HCT116 (cell line): ENCODE data around the gene NPR3. TPM values are rescaled to one million over a fixed set of nuclear protein-coding genes. Genes with fewer than 3 reads are reported as not detected.

Experiments used
- ATAC-seq: fragments of 200-7000 bp; cut with Tn5 transposase; 2 replicates; pipeline ENCODE4 v1.9.1; 2020; ENCODE audit warnings: mild to moderate bottlenecking, moderate library complexity
- BruUV-seq: library from RNA; stranded (reverse); fragments of 400-500 nt; replicated peaks from 2 replicates; lab custom pipeline; 2021; lab: Mats Ljungman, UMichigan
- CTCF ChIA-PET: fragments of 300-600 bp; sonication (Branson Sonifier 250); formaldehyde crosslinking; loops from one replicate; lab custom pipeline; 2021; ENCODE audit warnings: antibody characterized with exemption; lab: Charles Lee
- POLR2A ChIA-PET: fragments of 300-600, 350-600 bp; sonication (Branson Sonifier 250); formaldehyde crosslinking; loops from one replicate; lab custom pipeline; 2021; ENCODE audit warnings: antibody characterized with exemption; lab: Charles Lee
- RAD21 ChIA-PET, 2 experiments: fragments of 300-600 bp; sonication (Branson Sonifier 250); formaldehyde crosslinking; loops; one replicate each; lab custom pipeline; 2023; ENCODE audit warnings: low total read pairs in 2 of 2; ENCODE audit not compliant: uncharacterized antibody in 2 of 2, unreplicated experiment in 2 of 2, low non-redundant PET in 1 of 2; lab: Charles Lee
- DNase-seq: peaks from one replicate; pipeline ENCODE4 v3.0.0-alpha.2; 2010; ENCODE audit warnings: low read depth, low spot score
- H2AFZ ChIP-seq: fragments of 200-600 bp; shearing (Covaris generic), sonication (generic); 2 replicates; pipeline ENCODE4 v1.6.1; 2017; ENCODE audit warnings: low read depth, mixed run types, mixed read lengths, antibody characterized with exemption, low read length; ENCODE audit not compliant: poor library complexity, severe bottlenecking
- H3K27ac ChIP-seq: 2 replicates; pipeline ENCODE4 v1.5.1; 2012; ENCODE audit warnings: low read depth, low read length
- H3K27me3 ChIP-seq: fragments of 200-600 bp; sonication (generic); 2 replicates; pipeline ENCODE4 v1.6.1; 2016; ENCODE audit warnings: mixed run types, low read length, mixed read lengths; ENCODE audit not compliant: insufficient read depth
- H3K36me3 ChIP-seq, 2 experiments: fragments of 200-500 bp in 1 of 2; fragments of 200-600 bp in 1 of 2; sonication (Bioruptor generic) in 1 of 2; sonication (generic) in 1 of 2; 2 replicates each; pipeline versions ENCODE4 v1.5.1 to v1.6.1; 2014 to 2016; ENCODE audit warnings: low read length in 2 of 2, inconsistent platforms in 1 of 2, mixed read lengths in 1 of 2, mixed run types in 1 of 2; ENCODE audit not compliant: insufficient read depth in 2 of 2, control insufficient read depth in 1 of 2
- H3K4me1 ChIP-seq, 2 experiments: fragments of 200-600 bp in 1 of 2; sonication (generic) in 1 of 2; 2 replicates each; pipeline versions ENCODE4 v1.5.1 to v1.6.1; 2012 to 2017; ENCODE audit warnings: low read length in 2 of 2, inconsistent platforms in 1 of 2, mild to moderate bottlenecking in 1 of 2, mixed read lengths in 1 of 2, mixed run types in 1 of 2, moderate library complexity in 1 of 2; ENCODE audit not compliant: insufficient read depth in 2 of 2, control insufficient read depth in 1 of 2
- H3K4me2 ChIP-seq: fragments of 200-600 bp; sonication (generic); 2 replicates; pipeline ENCODE4 v1.6.1; 2017; ENCODE audit warnings: mixed run types, low read length, mixed read lengths
- H3K4me3 ChIP-seq, 2 experiments: fragments of 200-600 bp in 1 of 2; sonication (generic) in 1 of 2; replicated peaks in 1 of 2; 2 replicates each; pipeline ENCODE4 v1.5.1; 2011 to 2016; ENCODE audit warnings: low read length in 2 of 2, control low read depth in 1 of 2, low read depth in 1 of 2, mild to moderate bottlenecking in 1 of 2, mixed read lengths in 1 of 2, mixed run types in 1 of 2
- H3K79me2 ChIP-seq: fragments of 200-600 bp; sonication (generic); 2 replicates; pipeline ENCODE4 v1.6.1; 2017; ENCODE audit warnings: mild to moderate bottlenecking, mixed run types, low read length, moderate library complexity, mixed read lengths; ENCODE audit not compliant: insufficient read depth
- H3K9ac ChIP-seq: fragments of 200-600 bp; sonication (generic); 2 replicates; pipeline ENCODE4 v1.6.1; 2016; ENCODE audit warnings: low read length, mixed read lengths
- H3K9me2 ChIP-seq: fragments of 200-600 bp; sonication (generic), shearing (Covaris generic); 2 replicates; pipeline ENCODE4 v1.6.1; 2017; ENCODE audit warnings: mixed run types, mild to moderate bottlenecking, moderate library complexity; ENCODE audit not compliant: insufficient read depth
- H3K9me3 ChIP-seq, 2 experiments: fragments of 200-500 bp in 1 of 2; fragments of 200-600 bp in 1 of 2; sonication (Bioruptor generic) in 1 of 2; sonication (generic) in 1 of 2; 2 replicates each; pipeline ENCODE4 v1.6.1; 2014 to 2017; ENCODE audit warnings: low read length in 2 of 2, mixed read lengths in 2 of 2, inconsistent platforms in 1 of 2, low read depth in 1 of 2, mild to moderate bottlenecking in 1 of 2, mixed run types in 1 of 2, moderate library complexity in 1 of 2; ENCODE audit not compliant: control insufficient read depth in 1 of 2, insufficient read depth in 1 of 2
- H4K20me1 ChIP-seq: fragments of 200-600 bp; sonication (generic), shearing (Covaris generic); 2 replicates; pipeline ENCODE4 v1.6.1; 2017; ENCODE audit warnings: mixed run types, mild to moderate bottlenecking, moderate library complexity; ENCODE audit not compliant: insufficient read depth
- EZH2 ChIP-seq: fragments of 200-600 bp; sonication (generic); IDR thresholded peaks from 2 replicates; pipeline ENCODE4 v1.6.1; 2017; ENCODE audit warnings: antibody characterized with exemption, mixed run types
- EZH2phosphoT487 ChIP-seq: fragments of 200-600 bp; IDR thresholded peaks from 2 replicates; pipeline ENCODE4 v1.6.1; 2018; ENCODE audit warnings: antibody characterized with exemption, borderline replicate concordance
- MAX ChIP-seq: IDR thresholded peaks from 2 replicates; pipeline ENCODE4 v1.6.1; 2012
- POLR2A ChIP-seq: IDR thresholded peaks from 2 replicates; pipeline ENCODE4 v1.7.0; 2011; ENCODE audit warnings: borderline replicate concordance; ENCODE audit not compliant: insufficient read depth, insufficient read length; ENCODE audit errors: extremely low read depth
- SIN3A ChIP-seq: IDR thresholded peaks from 2 replicates; pipeline ENCODE4 v1.6.1; 2012; ENCODE audit warnings: low read depth
- YY1 ChIP-seq: IDR thresholded peaks from 2 replicates; pipeline ENCODE4 v1.6.1; 2011; ENCODE audit warnings: low read length, low read depth, moderate library complexity, mild to moderate bottlenecking; ENCODE audit not compliant: insufficient replicate concordance; ENCODE audit errors: extremely low read depth
- ZFX ChIP-seq: fragments of 450-650 bp; IDR thresholded peaks from 2 replicates; pipeline ENCODE4 v1.6.1; 2017
- ZNF274 ChIP-seq: fragments of 200-500 bp; sonication (Bioruptor generic); IDR thresholded peaks from 2 replicates; pipeline ENCODE4 v1.6.1; 2014; ENCODE audit warnings: mild to moderate bottlenecking, low read depth, low read length, inconsistent platforms
- intact Hi-C: fragments of 100-400 bp; cut with micrococcal nuclease; formaldehyde crosslinking; loops from 2 replicates; pipeline ENCODE4 v1.10.0; 2022
- total RNA-seq: library from RNA; stranded (reverse); gene quantifications from one replicate; pipeline ENCODE4 v1.2.1, GENCODE V29; 2021; ENCODE audit not compliant: unreplicated experiment

NPR3 gene
- total RNA-seq, 1 experiment from 2014 or later: 0.39 TPM

GRCh38 chr5:32736842-32737241 is 25.7 kb downstream of the NPR3 start:
- Histone ChIP-seq H3K79me2 (no peaks in the 10 kb centered on the region), H3K9me2 (no peaks in the 10 kb centered on the region), H3K27me3 (no peaks in the 10 kb centered on the region), H3K4me3 (no peak overlapping the region), H3K9ac (no peak overlapping the region), H4K20me1 (no peaks in the 10 kb centered on the region), H3K27ac (no peak overlapping the region), H2AFZ (no peak overlapping the region), H3K9me3 (no peaks in the 10 kb centered on the region), H3K4me2 (no peak overlapping the region), H3K4me1 (no peaks in the 10 kb centered on the region), H3K36me3 (no peaks in the 10 kb centered on the region)
- ChIA-PET POLR2A (no interaction called here), CTCF (no interaction called here), RAD21 (no interaction called here)
- no peak for TF ChIP-seq EZH2phosphoT487
- BruUV-seq: no TSS peak
- no peak for ATAC-seq
- DNase-seq: no peak
- intact Hi-C loops: no loop called here

GRCh38 chr5:32740651-32741050 is 29.5 kb downstream of the NPR3 start:
- POLR2A ChIA-PET: no interaction called here
- intact Hi-C loops: no loop called here

More at GRCh38 chr5:32740651-32741050, 29.5 kb downstream of the NPR3 start:
- Histone ChIP-seq H3K4me1 (no peaks in the 10 kb centered on the region), H3K27ac (no peak overlapping the region), H3K36me3 (no peaks in the 10 kb centered on the region), H3K9ac (no peak overlapping the region), H3K79me2 (no peaks in the 10 kb centered on the region), H3K9me3 (no peaks in the 10 kb centered on the region), H3K9me2 (no peaks in the 10 kb centered on the region), H3K4me3 (no peak overlapping the region), H3K4me2 (no peak overlapping the region), H4K20me1 (no peaks in the 10 kb centered on the region), H3K27me3 (no peaks in the 10 kb centered on the region), H2AFZ (no peak overlapping the region)
- RAD21 ChIA-PET: no interaction called here
- DNase-seq: no peak
- no peak for ATAC-seq
- TF ChIP-seq ZNF274 (no peak), SIN3A (no peak), YY1 (no peak), POLR2A (no peak), ZFX (no peak), EZH2 (no peak), MAX (no peak)
- CTCF ChIA-PET: no interaction called here
- no TSS peak for BruUV-seq
